Mesodermal cell (in vitro differentiated cells): ENCODE data around the gene TRPV6.

ENCODE experiments used
- H3K27ac ChIP-seq: 2 replicates; pipeline ENCODE4 v1.7.0; 2013; ENCODE audit warnings: mild to moderate bottlenecking, low read depth, low read length, moderate library complexity; ENCODE audit not compliant: severe bottlenecking
- H3K36me3 ChIP-seq: 2 replicates; pipeline ENCODE4 v1.7.1; 2013; ENCODE audit warnings: mild to moderate bottlenecking, low read length, moderate library complexity; ENCODE audit not compliant: control insufficient read depth, insufficient read depth
- H3K4me1 ChIP-seq: one replicate; pipeline ENCODE4 v1.7.1; 2013; ENCODE audit warnings: mild to moderate bottlenecking, low read length; ENCODE audit not compliant: insufficient read depth, control insufficient read depth, poor library complexity, severe bottlenecking
- H3K4me3 ChIP-seq: 2 replicates; pipeline ENCODE4 v1.7.0; 2013; ENCODE audit warnings: low read length, control low read depth, mild to moderate bottlenecking; ENCODE audit not compliant: insufficient read depth, poor library complexity, severe bottlenecking; ENCODE audit errors: extremely low read depth
- H3K9me3 ChIP-seq: 2 replicates; pipeline ENCODE4 v1.7.1; 2013; ENCODE audit warnings: mild to moderate bottlenecking, low read length, moderate library complexity; ENCODE audit not compliant: control insufficient read depth
- WGBS, 2 experiments: methylation state at CpG; one replicate each; pipeline ENCODE4 v1.1.5; 2013; ENCODE audit warnings: missing lambda C conversion rate in 2 of 2; ENCODE audit not compliant: insufficient coverage in 2 of 2; 5-methylcytosine and 5-hydroxymethylcytosine counted together

TRPV6 gene

GRCh38 chr7:142894985-142895593 lies 9.5 kb upstream of the TRPV6 start:
- no peaks in the 10 kb centered on the region for H3K36me3 ChIP-seq
- no peak overlapping the region for H3K4me3 ChIP-seq
- no peak overlapping the region for H3K27ac ChIP-seq
- H3K9me3 ChIP-seq, result no peaks in the 10 kb centered on the region
- no peaks in the 10 kb centered on the region for H3K4me1 ChIP-seq
- WGBS, 2 experiments, result 79 to 95% methylated on average over 4 of the region's 6 CpGs

- Histone ChIP-seq H3K4me3 (no peak overlapping the region), H3K4me1 (no peaks in the 10 kb centered on the region), H3K9me3 (no peaks in the 10 kb centered on the region), H3K36me3 (no peaks in the 10 kb centered on the region), H3K27ac (no peak overlapping the region)
- 91 to 95% methylated on average over 6 to 7 of the region's 12 CpGs for WGBS, 2 experiments
Measured at GRCh38 chr7:142894112-142894984, 8.8 kb upstream of the TRPV6 start.

GRCh38 chr7:142892951-142893350 lies 7.4 kb upstream of the TRPV6 start:
- Histone ChIP-seq H3K4me3 (no peak overlapping the region), H3K36me3 (no peaks in the 10 kb centered on the region), H3K9me3 (no peaks in the 10 kb centered on the region), H3K4me1 (no peaks in the 10 kb centered on the region), H3K27ac (no peak overlapping the region)
- WGBS, 2 experiments, result 60 to 71% methylated on average over 1 to 2 of the region's 5 CpGs

GRCh38 chr7:142891490-142892082 lies 6.0 kb upstream of the TRPV6 start:
- WGBS, 2 experiments, result 80 to 89% methylated on average over 6 to 7 of the region's 10 CpGs
- no peak overlapping the region for H3K4me3 ChIP-seq
- no peaks in the 10 kb centered on the region for H3K36me3 ChIP-seq
- H3K27ac ChIP-seq, result no peak overlapping the region
- no peaks in the 10 kb centered on the region for H3K4me1 ChIP-seq
- no peaks in the 10 kb centered on the region for H3K9me3 ChIP-seq

GRCh38 chr7:142890874-142891485 lies 5.4 kb upstream of the TRPV6 start:
- H3K36me3 ChIP-seq, result no peaks in the 10 kb centered on the region
- H3K9me3 ChIP-seq, result no peaks in the 10 kb centered on the region
- no peak overlapping the region for H3K4me3 ChIP-seq
- WGBS, 2 experiments, result 84 to 93% methylated on average over 11 to 12 of the region's 12 CpGs
- H3K4me1 ChIP-seq, result no peaks in the 10 kb centered on the region
- H3K27ac ChIP-seq, result no peak overlapping the region

GRCh38 chr7:142889816-142890215 lies 4.3 kb upstream of the TRPV6 start:
- 81 to 93% methylated on average over 3 of the region's 3 CpGs for WGBS, 2 experiments
- H3K36me3 ChIP-seq, result no peaks in the 10 kb centered on the region
- no peaks in the 10 kb centered on the region for H3K9me3 ChIP-seq
- H3K4me1 ChIP-seq, result no peaks in the 10 kb centered on the region
- no peak overlapping the region for H3K27ac ChIP-seq
- no peak overlapping the region for H3K4me3 ChIP-seq

GRCh38 chr7:142887282-142888015 lies 1.9 kb upstream of the TRPV6 start:
- H3K9me3 ChIP-seq, result no peaks in the 10 kb centered on the region
- no peaks in the 10 kb centered on the region for H3K36me3 ChIP-seq
- H3K4me1 ChIP-seq, result no peaks in the 10 kb centered on the region
- 85 to 93% methylated on average over 10 of the region's 12 CpGs for WGBS, 2 experiments
- H3K27ac ChIP-seq, result no peak overlapping the region
- no peak overlapping the region for H3K4me3 ChIP-seq

- H3K36me3 ChIP-seq, result no peaks in the 10 kb centered on the region
- WGBS, 2 experiments, result 74 to 81% methylated on average over 6 to 7 of the region's 7 CpGs
- H3K4me3 ChIP-seq, result no peak overlapping the region
- no peaks in the 10 kb centered on the region for H3K4me1 ChIP-seq
- H3K9me3 ChIP-seq, result no peaks in the 10 kb centered on the region
- no peak overlapping the region for H3K27ac ChIP-seq
Measured at GRCh38 chr7:142886866-142887265, 1.3 kb upstream of the TRPV6 start.

GRCh38 chr7:142884286-142884640 lies 1.3 kb downstream of the TRPV6 start:
- H3K36me3 ChIP-seq, result no peaks in the 10 kb centered on the region
- 91 to 95% methylated on average over 4 of the region's 4 CpGs for WGBS, 2 experiments
- H3K4me1 ChIP-seq, result no peaks in the 10 kb centered on the region
- H3K4me3 ChIP-seq, result no peak overlapping the region
- no peaks in the 10 kb centered on the region for H3K9me3 ChIP-seq
- H3K27ac ChIP-seq, result no peak overlapping the region

GRCh38 chr7:142883571-142884285 lies 1.8 kb downstream of the TRPV6 start:
- H3K9me3 ChIP-seq, result no peaks in the 10 kb centered on the region
- no peak overlapping the region for H3K4me3 ChIP-seq
- no peak overlapping the region for H3K27ac ChIP-seq
- WGBS, 2 experiments, result 100% methylated on average over 2 to 4 of the region's 7 CpGs
- no peaks in the 10 kb centered on the region for H3K36me3 ChIP-seq
- H3K4me1 ChIP-seq, result no peaks in the 10 kb centered on the region
